PC-9 (cell line): ENCODE data around the gene M1AP.

Experiments
- CTCF ChIP-seq: fragments of 200-600 bp; sonication (generic); conservative IDR thresholded peaks from 2 replicates; pipeline ENCODE4 v1.6.1; 2017; ENCODE audit warnings: mixed run types, antibody characterized with exemption, mild to moderate bottlenecking, moderate library complexity
- EZH2 ChIP-seq: fragments of 200-600 bp; sonication (generic); IDR thresholded peaks from 2 replicates; pipeline ENCODE4 v1.8.0; 2017; ENCODE audit warnings: antibody characterized with exemption, low read depth

- TF ChIP-seq CTCF (no peak), EZH2 (no peak)
These were observed 28.4 kb downstream of the M1AP start for GRCh38 chr2:74619651-74620297.
